NCI-H128 (cell line): ENCODE measurements around the gene LTBP4.

ENCODE experiments used
- DNase-seq: peaks from one replicate; lab custom pipeline; 2025; ENCODE audit not compliant: unreplicated experiment; lab: John Stamatoyannopoulos, UW

The LTBP4 gene

DNA sequence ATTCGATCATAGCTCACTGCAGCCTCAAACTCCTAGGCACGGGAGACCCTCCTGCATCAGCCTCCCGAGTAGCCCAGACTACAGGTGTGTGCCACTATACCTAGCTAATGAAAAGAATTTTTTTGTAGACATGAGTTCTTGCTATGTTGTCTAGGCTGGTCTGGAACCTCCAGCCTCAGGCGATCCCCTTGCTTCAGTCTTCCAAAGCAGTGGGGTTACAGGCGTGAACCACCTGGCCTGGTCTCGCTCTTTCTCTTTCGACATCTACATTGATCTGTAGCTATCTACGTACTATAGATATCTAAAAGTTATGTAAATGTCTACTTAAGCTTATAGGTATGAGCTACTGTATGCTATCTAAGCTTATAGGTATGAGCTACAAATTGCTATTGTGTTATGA lies 56.9 kb downstream of the LTBP4 start:
- no peak for DNase-seq

DNA sequence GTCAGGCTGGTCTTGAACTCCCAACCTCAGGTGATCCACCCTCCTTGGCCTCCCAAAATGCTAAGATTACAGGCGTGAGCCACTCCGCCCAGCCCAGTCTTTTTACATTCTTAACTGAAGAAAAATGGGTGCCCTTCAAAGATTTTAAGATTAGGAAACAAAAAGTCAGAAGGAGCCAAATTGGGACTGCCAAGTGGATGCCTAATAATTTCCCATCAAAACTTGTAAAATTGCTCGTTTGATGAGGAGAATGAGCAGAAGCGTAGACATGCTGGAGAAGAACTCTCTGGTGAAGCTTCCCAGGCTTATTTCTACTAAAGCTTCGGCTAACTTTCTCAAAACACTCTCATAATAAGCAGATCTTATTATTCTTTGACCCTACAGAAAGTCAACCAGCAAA lies 57.9 kb downstream of the LTBP4 start:
- DNase-seq = no peak

DNA sequence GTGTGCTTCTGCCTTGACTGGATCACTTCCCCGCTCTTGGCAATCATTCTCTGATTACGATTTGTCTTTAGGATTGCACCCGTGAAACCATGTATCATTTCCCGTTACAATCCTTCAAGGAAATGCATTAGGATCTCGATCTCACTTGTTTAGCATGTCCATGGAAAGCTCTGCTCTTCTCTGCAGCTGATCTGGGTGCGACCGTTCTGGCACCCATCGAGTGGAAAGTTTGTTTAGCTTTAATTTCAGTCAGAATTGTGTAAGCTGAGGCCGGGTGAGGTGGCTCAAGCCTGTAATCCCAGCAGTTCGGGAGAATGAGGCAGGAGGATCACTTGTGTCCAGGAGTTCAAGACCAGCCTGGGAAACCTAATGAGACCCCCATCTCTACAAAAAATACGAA lies 58.4 kb downstream of the LTBP4 start:
- no peak for DNase-seq

DNA sequence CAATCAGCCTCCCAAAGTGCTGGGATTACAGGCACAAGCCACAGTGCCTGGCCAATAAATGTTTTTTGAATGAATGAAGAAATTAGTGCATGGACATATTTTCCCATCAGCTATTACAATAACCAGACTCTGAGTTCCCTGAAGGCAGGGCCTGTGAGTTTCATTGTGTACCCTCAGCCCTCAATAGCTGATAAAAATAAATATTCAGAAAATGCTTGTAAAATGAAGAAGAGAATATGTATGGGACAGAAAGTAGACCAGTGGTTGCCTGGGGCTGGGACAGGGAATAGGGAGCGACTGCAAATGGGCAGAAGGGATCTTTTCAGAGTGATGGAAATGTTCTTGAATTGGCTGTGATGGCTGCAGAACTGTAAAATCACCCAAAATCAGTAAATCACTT lies 60.4 kb downstream of the LTBP4 start:
- no peak for DNase-seq

DNA sequence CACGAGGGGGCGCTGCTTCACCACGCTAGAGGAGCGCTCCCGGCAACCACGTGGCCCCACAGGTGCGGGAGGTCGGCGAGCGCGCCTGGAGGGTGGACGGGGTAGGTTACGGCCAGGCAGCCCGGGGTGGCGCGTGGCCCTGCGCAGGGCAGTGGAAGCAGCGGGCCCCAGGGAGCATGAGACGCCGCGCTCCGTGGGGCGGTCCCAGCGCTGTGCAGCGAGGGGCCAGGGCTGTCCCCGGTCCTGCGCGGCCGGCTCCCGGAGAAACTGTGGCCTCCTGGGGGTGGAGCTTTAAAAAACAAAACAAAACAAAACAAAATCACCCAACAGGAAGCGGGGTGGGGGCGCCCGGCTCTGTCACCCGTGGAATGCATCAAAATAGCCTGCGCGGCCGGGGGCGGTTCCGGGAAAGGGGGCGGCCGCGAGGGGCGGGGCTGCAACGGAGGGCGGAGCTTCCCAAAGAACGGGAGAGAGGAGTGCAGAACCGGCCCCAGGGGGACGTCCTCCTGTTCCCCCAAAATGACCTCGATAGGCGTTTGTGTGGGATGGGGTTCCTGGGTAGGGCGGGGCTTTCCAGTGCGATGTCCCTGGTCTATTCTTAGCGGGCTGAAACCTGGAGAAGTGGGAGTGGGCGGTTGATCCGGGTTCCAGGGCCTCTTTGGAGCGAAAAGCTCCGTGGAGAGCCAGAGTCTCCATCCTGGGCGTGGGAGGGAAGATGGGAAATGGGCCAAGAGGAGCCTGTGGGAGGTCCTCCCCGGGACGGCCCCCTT lies 61.9 kb downstream of the LTBP4 start:
- DNase-seq = peak; percentile 55

DNA sequence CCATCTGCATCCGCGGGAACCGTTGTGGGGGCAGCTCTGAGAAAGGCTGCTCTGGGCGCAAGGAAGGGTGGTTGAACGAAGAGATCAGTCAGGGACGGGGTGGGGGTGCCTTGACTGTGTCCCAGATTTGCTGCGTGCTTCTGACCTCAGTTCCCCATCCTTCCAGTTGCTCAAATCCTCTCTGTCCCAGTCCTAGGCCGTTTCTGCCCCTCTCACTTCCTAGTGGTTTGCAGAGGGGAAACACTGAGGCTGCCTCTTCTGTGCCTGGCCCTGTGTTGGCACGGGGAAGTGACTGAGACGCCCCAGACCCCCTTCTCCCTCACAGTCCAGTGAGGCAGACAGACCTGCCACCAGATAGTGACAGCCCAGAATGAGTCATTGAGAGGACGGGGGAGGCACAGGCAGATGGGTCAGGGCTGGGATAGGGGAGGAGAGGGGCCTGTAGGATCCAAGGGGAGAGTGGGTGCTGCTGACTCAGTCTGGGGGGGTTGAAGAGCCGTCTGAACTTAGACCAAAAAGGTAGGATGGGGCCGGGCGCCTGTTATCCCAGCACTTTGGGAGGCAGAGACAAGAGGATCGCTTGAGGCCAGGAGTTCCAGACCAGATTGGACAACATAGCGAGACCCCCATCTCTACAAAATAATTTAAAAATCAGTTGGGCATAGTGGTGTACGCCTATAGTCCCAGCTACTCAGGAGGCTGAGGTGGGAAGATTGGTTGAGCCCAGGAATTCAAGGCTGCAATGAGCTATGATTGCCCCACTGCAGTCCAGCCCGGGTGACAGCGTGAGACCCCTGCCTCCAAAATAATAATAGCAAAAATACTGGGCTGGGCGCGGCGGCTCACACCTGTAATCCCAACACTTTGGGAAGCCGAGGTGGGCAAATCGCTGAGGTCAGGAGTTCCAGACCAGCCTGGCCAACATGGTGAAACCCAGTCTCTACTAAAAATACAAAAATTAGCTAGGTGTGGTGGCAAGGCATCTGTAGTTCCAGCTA lies 62.8 kb downstream of the LTBP4 start:
- DNase-seq = no peak

DNA sequence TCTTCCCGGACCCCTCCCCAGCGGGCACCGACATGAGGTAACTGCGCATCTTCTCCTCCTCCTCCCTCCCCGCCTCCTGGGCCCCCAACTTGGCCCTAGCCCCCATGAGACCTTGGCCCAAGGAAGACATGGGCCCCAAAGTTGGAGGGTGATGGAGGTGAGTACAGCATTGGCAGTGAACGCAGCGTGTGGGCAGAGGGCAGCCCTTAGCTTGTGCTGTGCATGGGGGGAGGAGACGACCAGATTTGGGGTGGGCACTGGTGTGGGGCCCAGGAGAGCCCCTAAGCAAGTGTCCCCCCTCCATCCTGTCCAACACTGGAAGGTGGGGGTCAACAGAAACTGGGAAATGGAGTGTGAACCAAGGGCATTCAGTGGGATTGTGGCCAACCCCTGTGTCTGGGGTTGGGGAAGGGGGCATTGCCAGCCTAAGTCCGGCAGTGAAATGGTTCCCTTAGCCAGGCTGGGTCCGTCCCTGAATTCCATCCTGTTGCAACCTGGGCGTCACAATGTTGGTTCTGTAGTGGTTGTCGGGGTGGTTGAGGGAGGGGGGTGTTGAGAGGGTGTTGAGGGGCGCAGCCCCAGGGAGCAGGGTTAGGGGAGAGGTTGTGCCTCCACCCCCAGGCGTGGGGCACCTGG lies 65.8 kb downstream of the LTBP4 start:
- no peak for DNase-seq

DNA sequence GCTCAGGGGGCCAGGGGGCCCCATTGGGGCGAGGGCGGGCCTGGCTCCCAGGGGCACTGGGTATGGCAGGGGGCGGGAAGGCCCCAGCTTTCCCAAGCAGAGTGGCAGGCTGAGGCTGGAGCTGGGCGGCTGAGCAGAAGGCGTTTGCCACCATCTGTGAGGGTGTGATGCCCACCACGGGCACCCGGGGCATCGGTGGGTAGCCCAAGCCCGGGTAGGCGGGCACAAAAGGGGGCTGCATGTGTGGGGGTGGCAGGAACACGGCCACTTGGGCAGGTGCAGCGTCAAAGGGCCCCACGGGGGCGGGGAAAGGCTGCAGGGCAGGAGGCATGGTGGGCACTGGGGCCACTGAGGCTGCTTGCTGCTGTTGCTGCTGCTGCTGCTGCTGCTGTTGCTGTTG lies 66.4 kb downstream of the LTBP4 start:
- DNase-seq = no peak

DNA sequence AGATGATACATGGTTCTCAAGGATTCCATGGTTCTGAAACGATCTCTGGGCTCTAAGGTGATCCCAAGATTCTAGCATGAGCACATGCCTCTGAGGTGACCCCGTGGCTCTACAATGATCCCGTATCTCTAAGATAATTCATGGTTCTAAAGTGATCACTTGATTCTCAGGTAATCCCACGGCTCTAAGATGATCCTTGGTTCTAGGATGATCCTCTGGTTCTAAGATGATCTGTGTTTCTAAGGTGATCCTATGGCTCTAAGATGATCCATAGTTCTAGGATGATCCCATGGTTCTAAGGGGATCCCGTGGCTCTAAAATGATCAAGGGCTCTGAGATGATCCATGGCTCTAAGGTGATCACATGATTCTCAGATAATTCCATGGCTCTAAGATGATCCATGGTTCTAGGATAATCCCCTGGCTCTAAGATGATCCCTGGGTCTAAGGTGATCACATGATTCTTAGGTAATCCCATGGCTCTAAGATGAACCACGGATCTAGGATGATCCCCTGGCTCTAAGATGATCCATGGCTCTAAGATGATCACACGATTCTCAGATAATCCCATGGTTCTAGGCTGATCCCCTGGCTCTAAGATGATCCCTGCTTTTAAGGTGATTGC lies 67.9 kb downstream of the LTBP4 start:
- no peak for DNase-seq

DNA sequence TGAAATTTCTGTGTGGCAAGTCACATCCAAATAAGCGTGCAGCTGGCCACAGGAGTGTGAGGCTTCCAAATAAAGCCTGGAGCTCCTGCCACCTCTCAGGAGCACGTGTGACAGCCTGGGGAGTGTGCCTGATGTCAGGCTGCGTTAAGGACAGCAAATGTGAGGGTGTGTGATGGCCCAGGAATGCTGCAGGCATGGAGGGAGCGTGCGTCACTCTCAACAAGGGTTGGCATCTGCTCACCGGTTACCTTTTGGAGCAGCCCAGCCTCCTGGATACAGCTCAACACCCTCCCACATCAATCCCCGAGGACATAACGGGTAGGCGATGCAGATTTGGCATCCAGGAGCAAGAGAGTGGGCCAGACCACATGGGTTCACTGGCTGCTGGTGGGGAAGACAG lies 70.2 kb downstream of the LTBP4 start:
- no peak for DNase-seq

DNA sequence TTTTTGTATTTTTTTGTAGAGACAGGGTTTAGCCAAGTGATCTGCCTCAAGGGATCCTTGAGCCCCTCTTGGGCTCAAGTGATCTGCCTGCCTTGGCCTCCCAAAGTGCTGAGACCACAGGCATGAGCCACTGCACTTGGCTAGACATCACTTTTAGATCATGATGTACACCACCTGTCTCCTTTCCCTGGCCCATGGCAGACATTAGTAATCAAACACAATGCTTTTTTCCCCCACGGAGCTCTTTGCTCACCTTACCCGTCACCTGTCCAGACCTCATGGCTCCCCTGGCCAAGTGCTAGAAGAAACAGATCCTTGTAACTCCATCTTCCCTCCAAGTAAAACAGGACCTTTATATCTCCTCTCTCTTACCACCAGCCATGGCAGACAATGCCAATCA lies 70.9 kb downstream of the LTBP4 start:
- no peak for DNase-seq

DNA sequence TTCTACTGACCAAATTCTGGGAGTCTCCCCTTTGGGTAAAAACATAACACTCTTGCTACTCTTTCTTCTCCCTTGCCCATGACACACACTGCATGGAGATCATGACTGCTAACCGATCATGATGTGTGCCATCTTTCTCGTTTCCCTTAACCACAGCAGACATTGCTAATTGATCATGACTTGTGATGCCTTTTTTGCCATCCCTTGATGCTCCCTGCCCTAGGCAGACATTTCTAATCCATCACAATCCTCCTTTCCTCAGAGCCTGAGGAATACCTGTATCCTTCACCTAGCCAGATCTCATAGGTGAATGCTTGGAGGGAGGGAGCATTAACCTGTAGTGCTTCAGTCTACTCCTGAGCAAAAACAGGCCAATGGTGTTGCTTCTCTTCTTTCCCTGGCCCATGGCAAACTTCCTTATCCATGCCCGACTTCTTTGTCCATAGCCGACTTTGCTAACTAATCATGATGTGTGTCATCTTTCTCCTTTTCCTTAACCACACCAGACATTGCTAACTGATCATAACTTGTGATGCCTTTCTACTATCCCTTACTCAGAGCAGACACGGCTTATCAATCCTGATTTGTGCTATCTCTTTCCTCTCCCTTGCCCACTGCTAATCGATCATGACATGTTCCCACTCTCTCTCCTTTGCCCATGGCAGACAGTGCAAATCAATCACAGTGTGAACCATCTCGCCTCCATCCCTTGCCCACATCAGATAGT lies 71.6 kb downstream of the LTBP4 start:
- no peak for DNase-seq

DNA sequence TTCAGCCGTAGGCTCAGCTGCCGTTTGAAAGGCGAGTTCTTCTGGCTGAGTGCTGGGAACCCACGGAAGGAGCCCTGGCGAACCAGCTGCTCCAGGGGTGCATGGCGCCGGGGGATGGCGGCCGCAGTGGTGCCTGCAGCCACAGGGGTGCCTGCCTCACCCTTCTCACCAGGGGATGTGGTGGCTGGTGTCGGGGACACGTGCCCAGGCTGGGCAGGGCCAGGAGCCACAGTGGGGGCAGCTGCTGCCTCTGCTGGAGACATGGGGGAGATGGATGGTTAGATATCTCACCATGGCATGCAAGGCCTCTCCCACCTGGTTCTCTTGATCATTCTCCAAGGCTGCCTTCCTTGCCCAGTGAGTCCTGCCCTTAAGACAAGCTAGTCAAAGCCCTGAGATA lies 72.2 kb downstream of the LTBP4 start:
- DNase-seq = no peak

DNA sequence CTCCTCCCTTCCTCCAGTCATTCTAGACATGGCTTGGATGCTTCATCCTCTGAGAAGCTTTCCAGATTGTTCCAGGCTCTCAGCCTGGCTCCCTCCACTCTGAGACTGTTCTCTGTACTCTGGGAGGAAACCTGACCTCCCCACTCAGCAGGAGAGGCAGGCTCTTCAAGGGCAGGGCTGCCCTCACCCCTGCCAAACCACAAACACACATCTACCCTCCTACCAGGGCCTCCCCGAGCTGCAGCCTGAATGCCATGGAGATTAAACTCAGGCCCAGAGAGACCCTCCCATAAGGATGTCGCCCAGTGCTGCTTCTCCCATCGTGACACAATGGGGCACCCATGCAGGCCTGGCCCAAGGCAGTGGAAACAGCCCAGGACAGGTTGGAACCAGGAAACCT lies 73.1 kb downstream of the LTBP4 start:
- DNase-seq = no peak

DNA sequence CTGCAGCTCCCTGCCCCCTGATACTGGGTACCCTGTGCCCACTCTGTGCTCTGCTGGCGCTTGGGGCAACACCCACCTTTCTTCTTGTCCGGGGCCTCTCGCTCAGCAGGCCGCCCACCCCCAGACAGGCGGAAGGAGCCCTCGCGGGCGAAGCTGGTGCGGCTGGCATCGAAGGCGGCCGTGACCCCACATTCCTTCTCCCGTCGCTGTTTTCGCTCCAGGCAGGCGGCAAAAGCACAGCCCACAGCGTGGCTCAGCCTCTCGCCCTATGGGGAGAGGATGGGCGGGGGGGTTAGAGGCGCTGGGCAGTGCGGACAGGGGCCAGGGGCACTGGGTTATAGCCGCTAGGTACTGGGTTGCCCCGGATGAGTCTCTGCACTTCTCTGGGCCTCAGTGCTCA lies 76.0 kb downstream of the LTBP4 start:
- DNase-seq = no peak
